Naive B cell (primary cell): ENCODE results near the gene MAP4K2. TPM values are rescaled to one million over a fixed set of nuclear protein-coding genes. Genes with fewer than 3 reads are reported as not detected.
A peak's percentile ranks its signal among the peaks of the same experiment; 100 is the strongest.
"Not testable (repeated sequence)": the region's sequence is repeated elsewhere in the genome, so short reads cannot be mapped to it uniquely, and the experiment has no call there.

Experiments
- ATAC-seq, 2 donors: fragments of 150-1000 bp; cut with Tn5 transposase; 2 replicates each; pipeline ENCODE4 v1.10.0; 2021; ENCODE audit warnings: low read depth in 2 of 2, mild to moderate bottlenecking in 2 of 2, moderate library complexity in 2 of 2
- DNase-seq: peaks from one replicate; pipeline ENCODE4 v3.0.0; 2022
- H3K27ac Mint-ChIP-seq, 6 donors: one replicate each; pipeline ENCODE4 v1.8.0; 2020 to 2022; ENCODE audit warnings: mild to moderate bottlenecking in 6 of 6, mixed read lengths in 6 of 6, moderate library complexity in 5 of 6, inconsistent platforms in 2 of 6
- H3K27me3 Mint-ChIP-seq, 3 donors: one replicate each; pipeline ENCODE4 v1.8.0; 2021 to 2022; ENCODE audit warnings: mixed read lengths in 3 of 3, mild to moderate bottlenecking in 1 of 3
- H3K36me3 Mint-ChIP-seq, 2 donors: one replicate each; pipeline ENCODE4 v1.8.0; 2020 to 2022; ENCODE audit warnings: mixed read lengths in 2 of 2, inconsistent platforms in 1 of 2, mild to moderate bottlenecking in 1 of 2
- H3K4me1 Mint-ChIP-seq, 3 donors: one replicate each; pipeline ENCODE4 v1.8.0; 2020 to 2022; ENCODE audit warnings: mixed read lengths in 3 of 3, inconsistent platforms in 1 of 3, mild to moderate bottlenecking in 1 of 3, moderate library complexity in 1 of 3
- H3K4me3 Mint-ChIP-seq, 8 donors: one replicate each; pipeline ENCODE4 v1.8.0; 2020 to 2022; ENCODE audit warnings: mild to moderate bottlenecking in 8 of 8, mixed read lengths in 8 of 8, moderate library complexity in 8 of 8, inconsistent platforms in 2 of 8
- H3K9me3 Mint-ChIP-seq, 7 donors: one replicate each; pipeline ENCODE4 v1.8.0; 2020 to 2022; ENCODE audit warnings: mixed read lengths in 7 of 7, mild to moderate bottlenecking in 5 of 7, inconsistent platforms in 2 of 7, moderate library complexity in 1 of 7
- polyA plus RNA-seq, 6 donors: library from polyadenylated mRNA; unstranded; fragments of 300-500 nt; fragmentation: Illumina TruSeq; gene quantifications; one replicate each; pipeline ENCODE4 v1.2.3, GENCODE V29; 2021; ENCODE audit warnings: low read depth in 6 of 6

MAP4K2 gene
- polyA plus RNA-seq, result 10 to 100 TPM; 29.8 to 65.0 (median 39.7) TPM

GRCh38 chr11:64803158-64803845 lies at the start of gene MAP4K2:
MAP4K2 (minus strand) TSS chr11:64803214; CDS start chr11:64803149, 65 bp downstream.
- peaks cover 4 to 24% of the 10 kb centered on the region in 2 donors for H3K36me3 Mint-ChIP-seq
- peak; percentile 88 for DNase-seq
- peak within 1 kb of the TSS; percentile 95 to 99 (median 97) for H3K27ac Mint-ChIP-seq
- ATAC-seq, result peak; percentile 73 to 78
- peak within 1 kb of the TSS; percentile 88 to 97 (median 92) for H3K4me3 Mint-ChIP-seq
- no peaks in the 10 kb centered on the region for H3K9me3 Mint-ChIP-seq
- peaks cover 54 to 77% (median 61%) of the 10 kb centered on the region in 3 donors for H3K4me1 Mint-ChIP-seq
- no peaks in the 10 kb centered on the region for H3K27me3 Mint-ChIP-seq

- Mint-ChIP-seq H3K4me3 (peak overlapping the region; percentile 66 to 93 (median 83)), H3K36me3 (peaks cover 0 to 8% of the 10 kb centered on the region in 2 donors), H3K27ac (peak overlapping the region; percentile 98 to 100 (median 99)), H3K9me3 (no peaks in the 10 kb centered on the region), H3K27me3 (no peaks in the 10 kb centered on the region), H3K4me1 (peaks cover 67 to 96% (median 94%) of the 10 kb centered on the region in 3 donors)
- DNase-seq, result peak; percentile 85
- peak; percentile 54 to 55 for ATAC-seq
Observed at GRCh38 chr11:64851831-64852351, 48.9 kb upstream of the MAP4K2 start.

DNA sequence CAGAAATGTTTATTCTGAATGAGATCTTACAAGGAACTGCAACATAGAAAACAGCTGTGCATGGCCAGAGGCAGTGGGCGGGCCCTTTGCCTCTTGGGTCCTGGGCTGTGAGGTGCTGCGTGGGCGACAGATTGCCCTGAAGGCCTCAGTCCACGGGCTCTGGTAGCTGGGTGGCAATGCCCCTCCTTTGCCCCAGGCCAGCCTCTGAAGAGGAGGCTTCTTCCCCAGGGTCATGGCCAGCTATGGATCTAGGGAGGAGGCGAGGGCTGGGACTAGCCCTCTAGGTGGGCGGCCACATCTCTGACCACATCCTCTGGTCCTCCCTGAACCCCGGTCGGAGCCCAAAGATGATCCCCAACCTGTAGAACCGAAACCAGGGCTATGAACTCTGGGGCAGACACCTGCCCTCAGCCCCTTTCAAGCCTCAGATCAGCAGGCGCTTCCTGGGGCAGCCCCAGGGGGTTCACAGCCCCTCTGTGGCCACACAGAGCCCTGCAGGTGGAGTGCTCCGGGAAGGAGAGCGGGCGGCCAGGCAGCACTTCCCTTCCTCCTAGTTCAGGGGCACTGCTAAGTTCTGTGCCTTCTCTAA lies 48.1 kb upstream of the MAP4K2 start:
- no peaks in the 10 kb centered on the region for H3K9me3 Mint-ChIP-seq
- peak; percentile 93 for DNase-seq
- H3K27ac Mint-ChIP-seq, result peak overlapping the region; percentile 98 to 100 (median 99)
- H3K27me3 Mint-ChIP-seq, result no peaks in the 10 kb centered on the region
- H3K36me3 Mint-ChIP-seq, result peaks cover 0 to 8% of the 10 kb centered on the region in 2 donors
- peak; percentile 71 to 72 for ATAC-seq
- H3K4me3 Mint-ChIP-seq, result peak overlapping the region; percentile 66 to 93 (median 83)
- peaks cover 63 to 89% (median 89%) of the 10 kb centered on the region in 3 donors for H3K4me1 Mint-ChIP-seq

- Mint-ChIP-seq H3K4me3 (peak overlapping the region; percentile 21 to 93 (median 55)), H3K36me3 (peaks cover 0 to 8% of the 10 kb centered on the region in 2 donors), H3K9me3 (no peaks in the 10 kb centered on the region), H3K27me3 (no peaks in the 10 kb centered on the region), H3K4me1 (peaks cover 55 to 83% (median 82%) of the 10 kb centered on the region in 3 donors), H3K27ac (peak overlapping the region; percentile 77 to 100 (median 97))
- ATAC-seq (no peak), DNase-seq (no peak)
Observed at GRCh38 chr11:64849598-64850356, 46.8 kb upstream of the MAP4K2 start.

DNA sequence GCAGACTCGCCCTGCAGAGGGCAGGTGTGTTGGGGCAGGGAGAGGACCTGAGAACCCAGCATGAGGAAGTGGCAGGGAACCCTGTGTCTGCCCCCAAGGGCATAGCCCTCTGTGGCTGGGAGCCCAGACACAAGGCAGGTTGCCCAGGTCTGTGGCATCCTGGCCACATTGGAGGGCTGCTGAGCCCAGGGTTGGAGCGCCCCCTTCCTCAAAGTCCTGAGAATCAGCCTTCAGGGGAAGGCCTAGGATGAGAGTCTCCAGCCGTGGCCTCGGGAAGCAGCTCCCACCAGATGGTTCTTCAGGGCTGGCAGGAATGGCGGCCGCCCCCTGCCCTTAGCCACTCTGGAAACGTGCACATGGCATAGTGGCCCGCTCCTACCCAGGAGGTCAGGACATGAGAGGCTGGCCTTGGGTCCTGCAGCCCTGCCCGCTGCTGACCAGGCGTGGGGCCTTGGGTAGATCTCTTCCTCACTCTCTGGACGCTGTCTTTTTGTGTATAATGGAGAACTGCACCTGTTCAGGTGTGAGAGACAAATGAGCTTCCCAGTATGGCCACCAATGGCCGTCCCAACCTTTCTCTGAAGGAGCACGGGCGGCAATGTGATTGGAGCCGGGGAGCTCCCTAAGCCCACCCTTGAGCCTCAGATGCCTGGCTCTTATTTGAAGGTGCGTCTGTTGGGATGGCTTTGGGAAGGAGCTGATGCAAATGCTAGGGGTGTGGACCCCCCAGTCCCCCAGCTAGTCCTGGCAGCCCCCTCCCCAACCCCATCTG lies 46.0 kb upstream of the MAP4K2 start:
- peak; percentile 79 for DNase-seq
- peak; percentile 15 to 20 for ATAC-seq
- H3K4me1 Mint-ChIP-seq, result peaks cover 53 to 78% (median 77%) of the 10 kb centered on the region in 3 donors
- H3K27ac Mint-ChIP-seq, result peak overlapping the region; percentile 90 to 99 (median 94)
- H3K9me3 Mint-ChIP-seq, result no peaks in the 10 kb centered on the region
- no peaks in the 10 kb centered on the region for H3K27me3 Mint-ChIP-seq
- peaks cover 0 to 8% of the 10 kb centered on the region in 2 donors for H3K36me3 Mint-ChIP-seq
- H3K4me3 Mint-ChIP-seq, result peak overlapping the region; percentile 21 to 82 (median 73)

DNA sequence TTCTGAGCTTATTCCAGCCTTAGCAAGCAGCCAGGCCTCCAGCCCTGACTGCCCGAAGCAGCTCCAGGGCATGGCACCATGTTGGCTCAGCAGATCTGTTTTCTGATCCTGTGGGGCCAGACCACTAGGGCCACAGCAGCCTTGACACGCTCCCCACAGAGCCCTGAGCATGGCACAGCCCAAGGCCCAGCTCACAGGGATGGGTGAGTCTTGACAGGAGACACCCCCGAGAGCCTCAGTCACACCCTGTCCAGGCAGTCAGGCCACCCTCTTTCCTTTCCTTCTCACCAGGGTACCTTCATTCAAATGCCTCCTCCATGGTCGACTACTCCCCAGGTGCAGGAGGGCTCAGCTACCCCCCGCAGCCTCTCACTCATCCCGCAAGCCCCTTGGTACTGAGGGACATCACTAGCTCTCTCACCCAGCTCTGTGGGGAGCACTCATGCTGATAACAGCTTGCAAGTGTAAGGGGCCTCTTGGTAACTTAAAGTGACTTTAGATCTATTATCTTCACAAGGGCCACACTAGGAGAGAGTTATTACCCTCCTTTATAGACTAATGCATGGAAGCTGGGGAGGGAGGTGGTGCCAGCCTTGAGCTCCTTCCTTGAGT lies 45.3 kb upstream of the MAP4K2 start:
- H3K27me3 Mint-ChIP-seq, result no peaks in the 10 kb centered on the region
- DNase-seq, result no peak
- peak overlapping the region; percentile 21 to 82 (median 73) for H3K4me3 Mint-ChIP-seq
- peaks cover 55 to 77% (median 76%) of the 10 kb centered on the region in 3 donors for H3K4me1 Mint-ChIP-seq
- H3K9me3 Mint-ChIP-seq, result no peaks in the 10 kb centered on the region
- H3K27ac Mint-ChIP-seq, result peak overlapping the region; percentile 91 to 99 (median 96)
- no peak for ATAC-seq
- H3K36me3 Mint-ChIP-seq, result peaks cover 0 to 5% of the 10 kb centered on the region in 2 donors

- Mint-ChIP-seq H3K27me3 (no peaks in the 10 kb centered on the region), H3K27ac (peak overlapping the region; percentile 64 to 91 (median 77)), H3K9me3 (no peaks in the 10 kb centered on the region), H3K4me1 (peaks cover 50 to 71% (median 67%) of the 10 kb centered on the region in 3 donors), H3K36me3 (no peaks in the 10 kb centered on the region), H3K4me3 (peak overlapping the region in 7 of 8 donors; percentile 32 to 79 (median 62))
- peak; percentile 8 to 18 for ATAC-seq
- peak; percentile 87 for DNase-seq
Observed at GRCh38 chr11:64846998-64847666, 44.1 kb upstream of the MAP4K2 start.

DNA sequence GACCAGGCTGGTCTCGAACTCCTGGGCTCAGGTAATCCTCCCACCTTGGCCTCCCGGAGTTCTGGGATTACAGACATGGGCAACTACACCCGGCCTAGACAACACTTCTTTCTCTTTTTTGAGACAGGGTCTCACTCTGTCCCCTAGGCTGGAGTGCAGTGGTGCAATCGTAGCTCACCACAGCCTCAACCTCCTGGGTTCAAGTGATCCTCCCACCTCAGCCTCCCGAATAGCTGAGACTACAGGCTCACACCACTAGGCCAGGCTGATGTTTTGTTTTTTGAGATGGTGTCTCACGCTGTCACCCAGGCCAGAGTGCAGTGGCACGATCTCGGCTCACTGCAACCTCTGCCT lies 42.7 kb upstream of the MAP4K2 start:
- H3K9me3 Mint-ChIP-seq, DNase-seq, H3K27me3 Mint-ChIP-seq, H3K36me3 Mint-ChIP-seq, ATAC-seq: not testable (repeated sequence)
- Mint-ChIP-seq H3K4me3 (peak overlapping the region; percentile 12 to 86 (median 74)), H3K4me1 (peaks cover 37 to 57% (median 53%) of the 10 kb centered on the region in 3 donors), H3K27ac (peak overlapping the region in 2 of 6 donors; percentile 20 to 89)

- DNase-seq (no peak), ATAC-seq (no peak)
Observed at GRCh38 chr11:64845129-64845775, 42.2 kb upstream of the MAP4K2 start.

DNA sequence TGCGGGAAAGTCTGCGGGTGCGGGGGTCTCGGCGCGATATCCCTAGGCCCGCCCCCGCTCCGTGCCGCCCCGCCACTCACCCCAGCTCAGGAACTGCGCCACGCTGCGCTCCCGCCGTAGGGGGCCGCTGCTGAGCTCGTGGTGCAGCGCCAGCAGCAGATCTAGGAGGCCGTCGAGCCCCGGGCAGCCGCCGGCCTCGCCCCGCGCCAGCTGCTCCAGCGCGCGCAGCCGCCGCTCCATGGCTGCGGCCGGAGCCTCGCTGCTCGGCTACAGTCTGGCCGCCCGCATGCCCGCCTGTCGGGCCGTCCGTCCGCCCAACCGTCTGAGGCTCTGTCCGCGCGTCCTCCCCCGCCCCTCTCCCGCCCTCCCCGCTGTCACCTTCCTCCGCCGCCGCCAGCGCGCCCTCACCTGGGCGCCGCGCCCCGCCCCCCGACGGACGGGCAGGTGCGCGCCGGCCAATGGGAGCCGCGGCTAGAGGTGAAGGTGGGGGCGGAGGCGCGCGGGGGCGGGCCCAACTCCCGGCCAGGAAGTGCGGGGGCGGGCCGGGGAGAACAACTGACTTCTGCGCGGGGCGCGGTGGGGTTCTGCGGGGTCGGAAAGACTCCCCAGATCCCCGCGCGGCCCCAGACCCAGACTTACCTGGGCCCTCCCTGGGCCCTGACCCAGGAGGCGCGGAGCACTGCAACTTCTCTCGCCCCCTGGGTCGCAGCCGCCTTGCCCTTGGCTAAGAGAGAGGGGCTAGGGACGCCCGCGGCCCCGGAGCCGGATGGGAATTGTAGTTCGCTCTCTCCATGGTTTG lies 41.5 kb upstream of the MAP4K2 start, which contains the start of gene CDC42BPG:
CDC42BPG (minus strand) TSS at position 324 of the 799 bp plus-strand sequence; CDS start at position 240, 84 bp downstream.
- Mint-ChIP-seq H3K4me1 (peaks cover 36 to 48% (median 41%) of the 10 kb centered on the region in 3 donors), H3K4me3 (peak within 1 kb of the TSS; percentile 73 to 92 (median 86))

More at GRCh38 chr11:64845129-64845775, 42.2 kb upstream of the MAP4K2 start:
- Mint-ChIP-seq H3K9me3 (no peaks in the 10 kb centered on the region), H3K4me3 (peak overlapping the region; percentile 50 to 89 (median 80)), H3K27ac (peak overlapping the region in 5 of 6 donors; percentile 4 to 96 (median 89)), H3K4me1 (peaks cover 36 to 52% (median 49%) of the 10 kb centered on the region in 3 donors), H3K36me3 (no peaks in the 10 kb centered on the region), H3K27me3 (no peaks in the 10 kb centered on the region)

More for the DNA sequence above, 41.5 kb upstream of the MAP4K2 start, which contains the start of gene CDC42BPG:
- Mint-ChIP-seq H3K27me3 (no peaks in the 10 kb centered on the region), H3K9me3 (no peaks in the 10 kb centered on the region), H3K27ac (peak within 1 kb of the TSS; percentile 76 to 96 (median 90)), H3K36me3 (peaks cover 0 to 3% of the 10 kb centered on the region in 2 donors)
- DNase-seq (peak; percentile 76), ATAC-seq (peak; percentile 70 to 71)
